Measurements from ENCODE around the gene OR6X1. TPM values are rescaled to one million over a fixed set of nuclear protein-coding genes. Genes with fewer than 3 reads are reported as not detected.

The OR6X1 gene
- total RNA-seq, 1 experiment from 2014 or later = not detected

- CTCF ChIA-PET = no interaction called here
- no peaks in the 10 kb centered on the region for H3K4me1 ChIP-seq (ENCODE audit: insufficient read depth, low read length, poor library complexity, severe bottlenecking)
- H3K4me3 ChIP-seq (ENCODE audit: low read depth, low read length, poor library complexity, severe bottlenecking) = no peak overlapping the region
- no peak for DNase-seq (ENCODE audit: low spot score)
- no peak overlapping the region for H3K27ac ChIP-seq (ENCODE audit: low read depth, low read length, poor library complexity, severe bottlenecking)
- H3K36me3 ChIP-seq (ENCODE audit: insufficient read depth, low read length, poor library complexity, severe bottlenecking) = no peaks in the 10 kb centered on the region
- POLR2A ChIA-PET (ENCODE audit: low non-redundant PET) = no interaction called here
- H3K27me3 ChIP-seq (replicated peaks; ENCODE audit: insufficient read depth, low read depth, low read length, poor library complexity) = peaks cover 9% of the 10 kb centered on the region
- TF ChIP-seq CTCF (conservative IDR thresholded peaks at IDR 0.05; ENCODE audit: low read depth, low read length) = no peak
- TF ChIP-seq EZH2 (IDR thresholded peaks at IDR 0.05; ENCODE audit: borderline replicate concordance, low read depth, low read length, poor library complexity, severe bottlenecking) = no peak
- intact Hi-C loops (cut with micrococcal nuclease; ENCODE audit: unreplicated experiment) = no loop called here
- H3K9me3 ChIP-seq (ENCODE audit: low read depth, low read length, poor library complexity, severe bottlenecking) = no peaks in the 10 kb centered on the region
- no TSS peak for BruUV-seq (replicated peaks)
Observed at GRCh38 chr11:123755813-123756212, 1.5 kb upstream of the OR6X1 start.

- ChIA-PET CTCF (no interaction called here), POLR2A (ENCODE audit: low non-redundant PET) (no interaction called here)
- Histone ChIP-seq H3K4me3 (ENCODE audit: low read depth, low read length, poor library complexity, severe bottlenecking) (no peak overlapping the region), H3K36me3 (ENCODE audit: insufficient read depth, low read length, poor library complexity, severe bottlenecking) (no peaks in the 10 kb centered on the region), H3K9me3 (ENCODE audit: low read depth, low read length, poor library complexity, severe bottlenecking) (no peaks in the 10 kb centered on the region), H3K27ac (ENCODE audit: low read depth, low read length, poor library complexity, severe bottlenecking) (no peak overlapping the region), H3K27me3 (replicated peaks; ENCODE audit: insufficient read depth, low read depth, low read length, poor library complexity) (peaks cover 9% of the 10 kb centered on the region), H3K4me1 (ENCODE audit: insufficient read depth, low read length, poor library complexity, severe bottlenecking) (no peaks in the 10 kb centered on the region)
- intact Hi-C loops (cut with micrococcal nuclease; ENCODE audit: unreplicated experiment) = no loop called here
- no peak for DNase-seq (ENCODE audit: low spot score)
- TF ChIP-seq EZH2 (IDR thresholded peaks at IDR 0.05; ENCODE audit: borderline replicate concordance, low read depth, low read length, poor library complexity, severe bottlenecking) = no peak
- no peak for TF ChIP-seq CTCF (conservative IDR thresholded peaks at IDR 0.05; ENCODE audit: low read depth, low read length)
- BruUV-seq (replicated peaks) = no TSS peak
Observed at GRCh38 chr11:123755344-123755743, 1.0 kb upstream of the OR6X1 start.

- Histone ChIP-seq H3K27ac (ENCODE audit: low read depth, low read length, poor library complexity, severe bottlenecking) (no peak overlapping the region), H3K4me1 (ENCODE audit: insufficient read depth, low read length, poor library complexity, severe bottlenecking) (no peaks in the 10 kb centered on the region), H3K27me3 (replicated peaks; ENCODE audit: insufficient read depth, low read depth, low read length, poor library complexity) (peaks cover 9% of the 10 kb centered on the region), H3K9me3 (ENCODE audit: low read depth, low read length, poor library complexity, severe bottlenecking) (no peaks in the 10 kb centered on the region), H3K4me3 (ENCODE audit: low read depth, low read length, poor library complexity, severe bottlenecking) (no peak overlapping the region), H3K36me3 (ENCODE audit: insufficient read depth, low read length, poor library complexity, severe bottlenecking) (no peaks in the 10 kb centered on the region)
- intact Hi-C loops (cut with micrococcal nuclease; ENCODE audit: unreplicated experiment) = no loop called here
- CTCF ChIA-PET = no interaction called here
- POLR2A ChIA-PET (ENCODE audit: low non-redundant PET) = no interaction called here
- no peak for DNase-seq (ENCODE audit: low spot score)
- BruUV-seq (replicated peaks) = no TSS peak
- TF ChIP-seq CTCF (conservative IDR thresholded peaks at IDR 0.05; ENCODE audit: low read depth, low read length) = no peak
- no peak for TF ChIP-seq EZH2 (IDR thresholded peaks at IDR 0.05; ENCODE audit: borderline replicate concordance, low read depth, low read length, poor library complexity, severe bottlenecking)
Observed at GRCh38 chr11:123753110-123753509, 1.2 kb downstream of the OR6X1 start.

All from A673 (cell line).